SK-N-SH (cell line): ENCODE data around the gene RBMS3. TPM values are rescaled to one million over a fixed set of nuclear protein-coding genes. Genes with fewer than 3 reads are reported as not detected.

Experiments used
- CTCF ChIA-PET: fragments of 300-600, 350-600 bp; formaldehyde crosslinking; extraction: SDS; loops from one replicate; lab custom pipeline; 2021; lab: Yijun Ruan, JAX
- POLR2A ChIA-PET: fragments of 350-600 bp; sonication (Branson Sonifier 250); formaldehyde crosslinking; extraction: SDS; loops from one replicate; lab custom pipeline; 2020; ENCODE audit warnings: antibody characterized with exemption, inconsistent platforms; lab: Yijun Ruan, JAX
- DNase-seq: peaks from one replicate; pipeline ENCODE4 v3.0.0; 2012
- H2AFZ ChIP-seq: fragments of 200-600 bp; sonication (generic); 2 replicates; pipeline ENCODE4 v1.8.1; 2016; ENCODE audit warnings: antibody characterized with exemption, mild to moderate bottlenecking, low read depth
- H3F3A ChIP-seq: fragments of 200-600 bp; sonication (generic); replicated peaks from 2 replicates; pipeline ENCODE3; 2016; ENCODE audit warnings: antibody characterized with exemption, mild to moderate bottlenecking; ENCODE audit not compliant: insufficient read depth
- H3K27ac ChIP-seq, 2 experiments: fragments of 200-500 bp in 1 of 2; fragments of 200-600 bp in 1 of 2; sonication (Bioruptor generic) in 1 of 2; sonication (generic), shearing (Covaris generic) in 1 of 2; 2 replicates each; pipeline versions ENCODE4 v1.5.1 to v1.6.1; 2014 to 2016; ENCODE audit warnings: low read depth in 2 of 2, inconsistent platforms in 1 of 2, low read length in 1 of 2, mild to moderate bottlenecking in 1 of 2, mixed read lengths in 1 of 2
- H3K27me3 ChIP-seq: fragments of 200-600 bp; sonication (generic), shearing (Covaris generic); 2 replicates; pipeline ENCODE4 v1.6.1; 2016; ENCODE audit warnings: mixed run types; ENCODE audit not compliant: insufficient read depth
- H3K36me3 ChIP-seq, 2 experiments: fragments of 200-500 bp in 1 of 2; fragments of 200-600 bp in 1 of 2; sonication (Bioruptor generic) in 1 of 2; sonication (generic) in 1 of 2; replicated peaks in 1 of 2; 2 replicates each; pipeline versions ENCODE3 to v1.5.1; 2014 to 2016; ENCODE audit warnings: low read length in 1 of 2, mild to moderate bottlenecking in 1 of 2; ENCODE audit not compliant: insufficient read depth in 2 of 2, control insufficient read depth in 1 of 2
- H3K4me1 ChIP-seq, 2 experiments: fragments of 200-500 bp in 1 of 2; fragments of 200-600 bp in 1 of 2; sonication (Bioruptor generic) in 1 of 2; sonication (generic), shearing (Covaris generic) in 1 of 2; 2 replicates each; pipeline versions ENCODE4 v1.5.1 to v1.6.1; 2014 to 2016; ENCODE audit warnings: low read depth in 1 of 2, low read length in 1 of 2, mixed run types in 1 of 2; ENCODE audit not compliant: insufficient read depth in 2 of 2, control insufficient read depth in 1 of 2
- H3K4me2 ChIP-seq: fragments of 200-600 bp; sonication (generic), shearing (Covaris generic); 2 replicates; pipeline ENCODE4 v1.6.1; 2017; ENCODE audit warnings: mixed run types
- H3K4me3 ChIP-seq, 2 experiments: fragments of 200-500 bp in 1 of 2; fragments of 200-600 bp in 1 of 2; sonication (Bioruptor generic) in 1 of 2; sonication (generic), shearing (Covaris generic) in 1 of 2; 2 replicates each; pipeline versions ENCODE4 v1.5.1 to v1.8.1; 2014 to 2016; ENCODE audit warnings: low read depth in 2 of 2, inconsistent platforms in 1 of 2, low read length in 1 of 2, mild to moderate bottlenecking in 1 of 2, mixed read lengths in 1 of 2, moderate library complexity in 1 of 2
- H3K79me2 ChIP-seq: fragments of 200-600 bp; sonication (generic); 2 replicates; pipeline ENCODE4 v1.8.1; 2017; ENCODE audit warnings: mild to moderate bottlenecking; ENCODE audit not compliant: insufficient read depth
- H3K9ac ChIP-seq: fragments of 200-600 bp; sonication (generic); 2 replicates; pipeline ENCODE4 v1.6.1; 2017; ENCODE audit warnings: mixed run types
- H3K9me2 ChIP-seq: fragments of 200-600 bp; sonication (generic); 2 replicates; pipeline ENCODE4 v1.6.1; 2017; ENCODE audit warnings: mixed run types
- H3K9me3 ChIP-seq: fragments of 200-600 bp; sonication (generic); 2 replicates; pipeline ENCODE4 v1.6.1; 2017; ENCODE audit warnings: mixed run types, mild to moderate bottlenecking, moderate library complexity
- H4K20me1 ChIP-seq: fragments of 200-600 bp; sonication (generic); 2 replicates; pipeline ENCODE4 v1.6.1; 2017; ENCODE audit warnings: mild to moderate bottlenecking, mixed run types; ENCODE audit not compliant: insufficient read depth
- CHD2 ChIP-seq: fragments of 150-350 bp; IDR thresholded peaks from 2 replicates; pipeline ENCODE4 v1.6.1; 2018; ENCODE audit warnings: low read length; ENCODE audit not compliant: partially characterized antibody
- EZH2phosphoT487 ChIP-seq: fragments of 200-600 bp; sonication (generic); IDR thresholded peaks from 2 replicates; pipeline ENCODE4 v1.6.1; 2017; ENCODE audit warnings: low read depth, mixed run types, mild to moderate bottlenecking, antibody characterized with exemption, moderate library complexity, borderline replicate concordance
- GABPA ChIP-seq: IDR thresholded peaks from 2 replicates; pipeline ENCODE4 v1.4.0; 2012; ENCODE audit warnings: low read depth, mild to moderate bottlenecking
- MEF2A ChIP-seq: IDR thresholded peaks from 2 replicates; pipeline ENCODE4 v1.4.0; 2012; ENCODE audit warnings: low read depth, borderline replicate concordance
- PBX3 ChIP-seq: IDR thresholded peaks from 2 replicates; pipeline ENCODE4; 2012
- POLR2AphosphoS5 ChIP-seq: IDR thresholded peaks from 2 replicates; pipeline ENCODE4 v1.6.1; 2012; ENCODE audit warnings: low read depth, low read length
- RFX5 ChIP-seq: IDR thresholded peaks from 2 replicates; pipeline ENCODE4 v1.6.1; 2012; ENCODE audit warnings: mild to moderate bottlenecking, improper control_type of control experiment, low read length
- SIN3A ChIP-seq: IDR thresholded peaks from 2 replicates; pipeline ENCODE4 v1.6.1; 2012; ENCODE audit warnings: low read depth, mild to moderate bottlenecking, low read length, moderate library complexity, borderline replicate concordance
- TAF1 ChIP-seq: IDR thresholded peaks from 2 replicates; pipeline ENCODE4 v1.6.1; 2012; ENCODE audit warnings: low read depth, mild to moderate bottlenecking, low read length, moderate library complexity, borderline replicate concordance
- TCF12 ChIP-seq: IDR thresholded peaks from 2 replicates; pipeline ENCODE4 v1.4.0; 2012
- USF1 ChIP-seq: IDR thresholded peaks from 2 replicates; pipeline ENCODE4 v1.4.0; 2012; ENCODE audit warnings: low read depth, borderline replicate concordance
- USF2 ChIP-seq: fragments of 150-350 bp; IDR thresholded peaks from 2 replicates; pipeline ENCODE4 v1.6.1; 2017; ENCODE audit warnings: antibody characterized with exemption, low read length, low read depth, borderline replicate concordance
- ZBTB33 ChIP-seq: IDR thresholded peaks from 2 replicates; pipeline ENCODE4 v1.4.0; 2012; ENCODE audit warnings: low read depth, borderline replicate concordance
- WGBS: methylation state at CpG from one replicate; pipeline ENCODE4 v1.1.6; 2017; ENCODE audit warnings: low lambda C conversion rate; 5-methylcytosine and 5-hydroxymethylcytosine counted together
- polyA plus RNA-seq, 3 experiments: library from polyadenylated mRNA; depleted of rRNA; stranded (reverse); fragments of >200 nt; gene quantifications; 2 replicates each; pipeline ENCODE4 v1.2.3, GENCODE V29; 2012

The RBMS3 gene
- polyA plus RNA-seq, 1 of the 3 experiments (the other 2 are of a cell fraction) = 8.2 TPM

- TF ChIP-seq USF2 (no peak), SIN3A (no peak), CHD2 (no peak), POLR2AphosphoS5 (no peak), MEF2A (no peak)
Observed at GRCh38 chr3:29646043-29646442, 365.2 kb downstream of the RBMS3 start (continued).

- peaks cover 19 to 29% of the 10 kb centered on the region in 2 experiments for H3K4me1 ChIP-seq
- 63% methylated on average over 6 of the region's 6 CpGs for WGBS
- peaks cover 0 to under 1% of the 10 kb centered on the region in 2 experiments for H3K36me3 ChIP-seq
- POLR2A ChIA-PET = no interaction called here
- no peak for TF ChIP-seq ZBTB33
- no peak for TF ChIP-seq GABPA
- no peak for TF ChIP-seq EZH2phosphoT487
- TF ChIP-seq USF1 = no peak
- TF ChIP-seq TAF1 = no peak
- TF ChIP-seq PBX3 = peak; percentile 30
- TF ChIP-seq TCF12 = peak; percentile 51; the same call in 1 of the 2 replicates
- no peak for TF ChIP-seq RFX5
- no peaks in the 10 kb centered on the region for H3K9me2 ChIP-seq
- peak overlapping the region; percentile 59; the same call in 1 of the 2 replicates for H3K9ac ChIP-seq
- H3K27ac ChIP-seq = peak overlapping the region; percentile 47 to 84
- no peaks in the 10 kb centered on the region for H3K27me3 ChIP-seq
- no peaks in the 10 kb centered on the region for H4K20me1 ChIP-seq
- H3K4me3 ChIP-seq = no peak overlapping the region
- H2AFZ ChIP-seq = no peak overlapping the region
- H3K4me2 ChIP-seq = peak overlapping the region; percentile 56
- peaks cover 20% of the 10 kb centered on the region for H3F3A ChIP-seq
- H3K9me3 ChIP-seq = no peaks in the 10 kb centered on the region
- CTCF ChIA-PET = interaction anchor here (0.6 kb wide), 1 partner anchor 551 kb away, joined by 3 read pairs; no protein-coding TSS in a partner anchor
- peaks cover 39% of the 10 kb centered on the region for H3K79me2 ChIP-seq
- no peak for DNase-seq
Observed at GRCh38 chr3:29649815-29650547, 369.1 kb downstream of the RBMS3 start.
